Measurements from ENCODE around the gene OR51E2. TPM values are rescaled to one million over a fixed set of nuclear protein-coding genes. Genes with fewer than 3 reads are reported as not detected.

The OR51E2 gene
- total RNA-seq, 3 donors from 2014 or later (not counting 1 experiment from before 2014, with no cell fraction given) = not detected

DNA sequence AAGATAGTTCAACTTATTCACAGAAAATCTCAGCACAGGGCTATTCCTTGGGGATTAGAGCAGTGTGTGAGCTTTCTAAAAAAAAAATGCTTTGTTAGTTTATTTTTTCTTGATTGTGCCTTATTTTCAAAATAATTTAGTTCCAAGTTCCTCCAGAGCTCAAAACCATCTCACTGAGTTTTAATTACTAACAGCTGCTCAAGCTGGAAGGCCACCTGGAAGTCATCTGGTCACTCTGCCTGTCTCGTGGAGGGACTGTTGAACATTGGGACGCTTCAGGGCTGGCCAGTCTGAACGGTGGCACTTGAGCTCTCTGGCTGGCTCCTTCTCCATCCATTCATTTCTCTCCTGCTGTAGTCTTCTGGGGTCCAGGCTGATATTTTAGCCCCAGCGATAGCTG, 49.9 kb downstream of the OR51E2 start:
- Mint-ChIP-seq H3K27me3 (ENCODE audit: low read depth in 2 of 2) (peaks cover 12 to 24% of the 10 kb centered on the region in 2 donors), H3K9me3 (no peaks in the 10 kb centered on the region), H3K4me1 (no peaks in the 10 kb centered on the region), H3K4me3 (no peak overlapping the region), H3K27ac (no peak overlapping the region), H3K36me3 (no peaks in the 10 kb centered on the region)
- intact Hi-C loops (cut with micrococcal nuclease) = no loop called here
- H3K4me1 ChIP-seq (ENCODE audit: control insufficient read depth, insufficient read depth, low read length) = no peaks in the 10 kb centered on the region
- WGBS (ENCODE audit: insufficient coverage) = 91% methylated on average over 4 of the region's 4 CpGs
- no peaks in the 10 kb centered on the region for H3K36me3 ChIP-seq (ENCODE audit: control insufficient read depth, insufficient read depth, low read length)
- DNase-seq (no peak), ATAC-seq (no peak)
- H3K4me3 ChIP-seq (ENCODE audit: low read length) = no peak overlapping the region
- TF ChIP-seq, protein P1, sequence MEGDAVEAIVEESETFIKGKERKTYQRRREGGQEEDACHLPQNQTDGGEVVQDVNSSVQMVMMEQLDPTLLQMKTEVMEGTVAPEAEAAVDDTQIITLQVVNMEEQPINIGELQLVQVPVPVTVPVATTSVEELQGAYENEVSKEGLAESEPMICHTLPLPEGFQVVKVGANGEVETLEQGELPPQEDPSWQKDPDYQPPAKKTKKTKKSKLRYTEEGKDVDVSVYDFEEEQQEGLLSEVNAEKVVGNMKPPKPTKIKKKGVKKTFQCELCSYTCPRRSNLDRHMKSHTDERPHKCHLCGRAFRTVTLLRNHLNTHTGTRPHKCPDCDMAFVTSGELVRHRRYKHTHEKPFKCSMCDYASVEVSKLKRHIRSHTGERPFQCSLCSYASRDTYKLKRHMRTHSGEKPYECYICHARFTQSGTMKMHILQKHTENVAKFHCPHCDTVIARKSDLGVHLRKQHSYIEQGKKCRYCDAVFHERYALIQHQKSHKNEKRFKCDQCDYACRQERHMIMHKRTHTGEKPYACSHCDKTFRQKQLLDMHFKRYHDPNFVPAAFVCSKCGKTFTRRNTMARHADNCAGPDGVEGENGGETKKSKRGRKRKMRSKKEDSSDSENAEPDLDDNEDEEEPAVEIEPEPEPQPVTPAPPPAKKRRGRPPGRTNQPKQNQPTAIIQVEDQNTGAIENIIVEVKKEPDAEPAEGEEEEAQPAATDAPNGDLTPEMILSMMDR (IDR thresholded peaks at IDR 0.05) = no peak
- no peaks in the 10 kb centered on the region for H3K9me3 ChIP-seq (ENCODE audit: control insufficient read depth, insufficient read depth, low read length)
- H3K27me3 ChIP-seq (ENCODE audit: control insufficient read depth, insufficient read depth, low read length) = no peaks in the 10 kb centered on the region
- no peak overlapping the region for H3K27ac ChIP-seq (ENCODE audit: low read length)

GRCh38 chr11:4645974-4646373, 51.7 kb downstream of the OR51E2 start:
- no peak overlapping the region for H3K27ac ChIP-seq (ENCODE audit: low read length)
- H3K4me3 ChIP-seq (ENCODE audit: low read length) = no peak overlapping the region
- WGBS (ENCODE audit: insufficient coverage) = 82% methylated on average over 2 of the region's 2 CpGs

DNA sequence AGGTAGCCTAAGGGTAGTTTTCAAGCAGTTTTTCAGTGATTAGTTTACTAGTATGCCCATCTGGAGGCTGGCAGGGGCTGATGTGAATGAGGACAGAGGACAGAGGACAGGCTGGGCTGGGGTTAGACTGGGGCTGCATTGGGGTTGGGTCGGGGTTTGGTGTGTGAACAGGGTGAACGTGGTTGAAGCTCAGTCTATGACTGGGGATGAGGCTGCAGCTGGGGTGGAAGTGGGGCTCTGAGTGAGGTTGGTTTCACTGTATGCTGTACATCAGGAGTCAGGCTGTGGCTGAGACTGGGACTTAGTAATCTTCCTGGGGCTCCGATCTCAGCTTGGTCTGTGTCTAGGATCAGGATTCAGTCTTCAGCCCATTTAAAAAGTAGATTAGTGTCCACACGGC, 53.4 kb downstream of the OR51E2 start:
- Histone ChIP-seq H3K36me3 (ENCODE audit: control insufficient read depth, insufficient read depth, low read length) (no peaks in the 10 kb centered on the region), H3K27ac (ENCODE audit: low read length) (no peak overlapping the region), H3K4me1 (ENCODE audit: control insufficient read depth, insufficient read depth, low read length) (no peaks in the 10 kb centered on the region), H3K27me3 (ENCODE audit: control insufficient read depth, insufficient read depth, low read length) (no peaks in the 10 kb centered on the region), H3K9me3 (ENCODE audit: control insufficient read depth, insufficient read depth, low read length) (no peaks in the 10 kb centered on the region), H3K4me3 (ENCODE audit: low read length) (no peak overlapping the region)
- DNase-seq (no peak), ATAC-seq (no peak)
- TF ChIP-seq, protein P1 (IDR thresholded peaks at IDR 0.05) = no peak
- intact Hi-C loops (cut with micrococcal nuclease) = no loop called here
- H3K4me1 Mint-ChIP-seq = no peaks in the 10 kb centered on the region
- H3K9me3 Mint-ChIP-seq = no peaks in the 10 kb centered on the region
- H3K4me3 Mint-ChIP-seq = no peak overlapping the region
- H3K36me3 Mint-ChIP-seq = no peaks in the 10 kb centered on the region
- peaks cover 14 to 17% of the 10 kb centered on the region in 2 donors for H3K27me3 Mint-ChIP-seq (ENCODE audit: low read depth in 2 of 2)
- H3K27ac Mint-ChIP-seq = no peak overlapping the region
- WGBS (ENCODE audit: insufficient coverage) = 68% methylated on average over 4 of the region's 4 CpGs

More at GRCh38 chr11:4645974-4646373, 51.7 kb downstream of the OR51E2 start:
- no peak overlapping the region for H3K27ac Mint-ChIP-seq
- no peaks in the 10 kb centered on the region for H3K9me3 ChIP-seq (ENCODE audit: control insufficient read depth, insufficient read depth, low read length)
- no peaks in the 10 kb centered on the region for H3K4me1 Mint-ChIP-seq
- H3K4me3 Mint-ChIP-seq = no peak overlapping the region
- no peaks in the 10 kb centered on the region for H3K36me3 Mint-ChIP-seq
- no peaks in the 10 kb centered on the region for H3K4me1 ChIP-seq (ENCODE audit: control insufficient read depth, insufficient read depth, low read length)
- H3K36me3 ChIP-seq (ENCODE audit: control insufficient read depth, insufficient read depth, low read length) = no peaks in the 10 kb centered on the region
- ATAC-seq (no peak), DNase-seq (no peak)
- TF ChIP-seq, protein P1 (IDR thresholded peaks at IDR 0.05) = no peak
- peaks cover 10 to 22% of the 10 kb centered on the region in 2 donors for H3K27me3 Mint-ChIP-seq (ENCODE audit: low read depth in 2 of 2)
- H3K27me3 ChIP-seq (ENCODE audit: control insufficient read depth, insufficient read depth, low read length) = no peaks in the 10 kb centered on the region
- no peaks in the 10 kb centered on the region for H3K9me3 Mint-ChIP-seq
- intact Hi-C loops (cut with micrococcal nuclease) = no loop called here

DNA sequence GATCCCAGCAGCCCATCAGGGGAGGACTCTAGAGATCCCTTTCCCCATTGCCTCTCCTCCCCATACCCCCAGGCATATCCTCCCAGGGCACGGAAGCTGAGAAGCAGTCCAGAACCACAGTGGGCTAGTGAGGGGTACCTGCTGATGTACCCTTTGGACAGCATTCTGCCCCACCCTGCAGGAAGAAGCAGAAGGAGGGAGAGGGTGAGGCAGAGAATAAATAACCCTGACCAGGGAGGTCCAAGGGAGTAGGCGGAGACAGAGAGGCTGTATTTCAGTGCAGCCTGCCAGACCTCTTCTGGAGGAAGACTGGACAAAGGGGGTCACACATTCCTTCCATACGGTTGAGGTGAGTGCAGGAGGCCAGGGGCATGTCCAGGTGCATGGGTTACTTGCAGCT, 54.0 kb downstream of the OR51E2 start, which contains the start of gene OR51E1:
Gene OR51E1, plus strand, starts transcription at position 301 of the 400 bp plus-strand sequence. CDS start 8,545 bp downstream, outside the sequence.
- 84% methylated on average over 2 of the region's 3 CpGs for WGBS (ENCODE audit: insufficient coverage)
- H3K27me3 Mint-ChIP-seq (ENCODE audit: low read depth in 2 of 2) = peaks cover 14 to 17% of the 10 kb centered on the region in 2 donors
- H3K9me3 Mint-ChIP-seq = no peaks in the 10 kb centered on the region

More for the DNA sequence above, 54.0 kb downstream of the OR51E2 start, which contains the start of gene OR51E1:
- Histone ChIP-seq H3K27ac (ENCODE audit: low read length) (no peak within 1 kb of the TSS), H3K27me3 (ENCODE audit: control insufficient read depth, insufficient read depth, low read length) (no peaks in the 10 kb centered on the region), H3K4me1 (ENCODE audit: control insufficient read depth, insufficient read depth, low read length) (no peaks in the 10 kb centered on the region), H3K9me3 (ENCODE audit: control insufficient read depth, insufficient read depth, low read length) (no peaks in the 10 kb centered on the region), H3K4me3 (ENCODE audit: low read length) (no peak within 1 kb of the TSS), H3K36me3 (ENCODE audit: control insufficient read depth, insufficient read depth, low read length) (no peaks in the 10 kb centered on the region)
- H3K27ac Mint-ChIP-seq = no peak within 1 kb of the TSS
- H3K4me1 Mint-ChIP-seq = no peaks in the 10 kb centered on the region
- no peak for ATAC-seq
- intact Hi-C loops (cut with micrococcal nuclease) = no loop called here
- TF ChIP-seq, protein P1 (IDR thresholded peaks at IDR 0.05) = no peak
- H3K36me3 Mint-ChIP-seq = no peaks in the 10 kb centered on the region
- no peak for DNase-seq
- H3K4me3 Mint-ChIP-seq = no peak within 1 kb of the TSS

Measured in natural killer cell (primary cell).